Dedifferentiated amniotic fluid mesenchymal stem cell (primary cell): Measurements from ENCODE around the gene BTNL8.

Source experiments
- DNase-seq: peaks from one replicate; pipeline ENCODE4 v3.0.0-alpha.2; 2016; ENCODE audit errors: extremely low spot score

The BTNL8 gene

GRCh38 chr5:180969406-180969805 lies 70.4 kb downstream of the BTNL8 start:
- DNase-seq, result no peak

- no peak for DNase-seq
These were observed 71.4 kb downstream of the BTNL8 start for GRCh38 chr5:180970336-180970735.

GRCh38 chr5:180970875-180971274 lies 71.9 kb downstream of the BTNL8 start:
- DNase-seq, result no peak

- no peak for DNase-seq
These were observed 75.8 kb downstream of the BTNL8 start for GRCh38 chr5:180974612-180975315.

- no peak for DNase-seq
These were observed 76.4 kb downstream of the BTNL8 start for GRCh38 chr5:180975338-180975737.

GRCh38 chr5:180976518-180976917 lies 77.6 kb downstream of the BTNL8 start:
- DNase-seq, result no peak

- DNase-seq, result no peak
These were observed 78.9 kb downstream of the BTNL8 start for GRCh38 chr5:180977852-180978251.

GRCh38 chr5:180982008-180982741 lies 83.2 kb downstream of the BTNL8 start:
- no peak for DNase-seq

GRCh38 chr5:180988016-180988415 lies 89.1 kb downstream of the BTNL8 start:
- DNase-seq, result no peak

- DNase-seq, result no peak
These were observed 89.6 kb downstream of the BTNL8 start, which contains the start of gene BTNL3 for GRCh38 chr5:180988592-180988991. BTNL3 (plus strand) TSS chr5:180988846; CDS start chr5:180989029, 183 bp downstream.

GRCh38 chr5:180990086-180990881 lies 91.3 kb downstream of the BTNL8 start:
- DNase-seq, result no peak

GRCh38 chr5:180990882-180991242 lies 91.9 kb downstream of the BTNL8 start:
- DNase-seq, result no peak
